GM19238 (cell line): Measurements from ENCODE around the gene B4GALT2.
A peak's percentile ranks its signal among the peaks of the same experiment; 100 is the strongest.

ENCODE experiments used
- DNase-seq: peaks from one replicate; pipeline ENCODE4 v3.0.0; 2011; ENCODE audit warnings: low spot score; ENCODE audit not compliant: insufficient read length

The B4GALT2 gene

GRCh38 chr1:43978551-43979260 is at the start of gene B4GALT2:
Gene B4GALT2 (plus strand): TSS chr1:43979210. CDS start chr1:43981161, 1,951 bp downstream.
- peak; percentile 84 for DNase-seq

DNA sequence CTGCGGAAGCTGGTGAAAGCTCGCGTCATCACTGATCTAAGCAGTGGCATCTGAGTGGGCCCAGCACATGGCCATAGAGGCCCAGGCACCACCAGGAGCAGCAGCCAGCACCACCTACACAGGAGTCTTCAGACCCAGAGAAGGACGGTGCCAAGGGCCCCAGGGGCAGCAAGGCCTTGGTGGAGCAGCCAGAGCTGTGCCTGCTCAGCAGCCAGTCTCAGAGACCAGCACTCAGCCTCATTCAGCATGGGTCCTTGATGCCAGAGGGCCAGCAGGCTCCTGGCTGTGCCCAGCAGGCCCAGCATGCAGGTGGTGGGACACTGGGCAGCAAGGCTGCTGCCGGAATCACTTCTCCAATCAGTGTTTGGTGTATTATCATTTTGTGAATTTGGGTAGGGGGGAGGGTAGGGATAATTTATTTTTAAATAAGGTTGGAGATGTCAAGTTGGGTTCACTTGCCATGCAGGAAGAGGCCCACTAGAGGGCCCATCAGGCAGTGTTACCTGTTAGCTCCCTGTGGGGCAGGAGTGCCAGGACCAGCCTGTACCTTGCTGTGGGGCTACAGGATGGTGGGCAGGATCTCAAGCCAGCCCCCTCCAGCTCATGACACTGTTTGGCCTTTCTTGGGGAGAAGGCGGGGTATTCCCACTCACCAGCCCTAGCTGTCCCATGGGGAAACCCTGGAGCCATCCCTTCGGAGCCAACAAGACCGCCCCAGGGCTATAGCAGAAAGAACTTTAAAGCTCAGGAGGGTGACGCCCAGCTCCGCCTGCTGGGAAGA is 48.7 kb upstream of the B4GALT2 start:
- DNase-seq = no peak

DNA sequence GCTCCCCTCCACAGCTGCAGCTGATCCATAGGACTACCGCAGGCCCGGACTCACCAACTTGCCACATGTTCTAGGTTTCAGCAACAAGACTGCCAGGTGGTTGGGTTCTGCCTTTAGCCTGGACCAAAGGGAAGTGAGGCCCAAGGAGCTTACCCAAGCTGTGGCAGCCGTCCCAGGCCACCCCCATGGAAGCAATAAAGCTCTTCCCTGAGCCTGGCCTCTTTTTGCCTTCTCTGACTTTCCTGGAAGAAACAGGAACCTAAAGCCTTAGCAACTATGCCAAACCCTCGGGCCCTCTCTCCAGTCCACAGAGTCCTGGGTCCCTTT is 48.1 kb upstream of the B4GALT2 start:
- no peak for DNase-seq

DNA sequence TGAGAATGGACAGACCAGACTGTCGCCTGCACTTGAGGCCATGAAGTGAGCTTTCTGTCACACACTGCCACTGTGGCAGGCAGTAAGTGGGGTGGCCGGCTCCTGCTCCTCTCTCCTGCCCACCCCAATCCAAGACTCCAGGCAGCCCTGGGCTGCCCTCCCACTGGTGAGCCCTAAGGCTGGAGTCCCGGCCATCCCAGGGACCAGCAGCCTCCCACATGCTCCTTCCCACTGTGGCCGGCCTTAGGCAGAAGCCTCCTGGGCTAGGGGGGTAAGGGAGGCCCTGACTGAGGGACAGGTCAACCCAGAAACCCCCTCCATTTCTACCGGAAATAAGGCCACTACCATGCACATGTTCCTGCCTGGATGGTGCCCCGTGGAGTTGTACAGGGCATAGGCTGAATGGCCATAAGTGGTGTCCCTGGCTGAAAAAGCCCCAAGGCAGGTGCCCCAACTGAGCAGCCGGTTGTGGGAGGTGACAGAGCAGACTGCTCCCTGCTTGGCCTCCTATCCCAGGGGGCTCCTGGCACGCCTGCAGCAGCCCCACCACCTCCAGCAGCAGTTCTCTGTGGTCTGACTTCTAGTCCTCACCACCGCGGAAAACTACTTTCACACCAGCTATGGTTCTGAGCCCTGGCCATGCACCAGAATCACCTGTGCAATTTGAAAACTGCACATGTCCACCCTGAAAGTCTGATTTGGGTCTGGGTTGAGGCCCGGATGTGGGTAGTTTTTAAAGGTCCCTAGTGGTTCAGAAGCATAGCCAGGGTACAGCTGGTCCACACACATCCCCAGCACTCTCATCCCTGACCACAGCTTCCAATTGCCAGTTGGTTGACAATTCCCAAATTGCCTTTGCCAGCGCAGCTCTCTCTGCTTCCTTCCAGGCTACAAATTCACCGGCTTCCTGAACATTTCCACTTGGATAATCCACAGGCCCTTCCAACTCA is 47.0 kb upstream of the B4GALT2 start:
- DNase-seq = no peak

GRCh38 chr1:43932786-43933385 is 46.1 kb upstream of the B4GALT2 start:
- DNase-seq = no peak

DNA sequence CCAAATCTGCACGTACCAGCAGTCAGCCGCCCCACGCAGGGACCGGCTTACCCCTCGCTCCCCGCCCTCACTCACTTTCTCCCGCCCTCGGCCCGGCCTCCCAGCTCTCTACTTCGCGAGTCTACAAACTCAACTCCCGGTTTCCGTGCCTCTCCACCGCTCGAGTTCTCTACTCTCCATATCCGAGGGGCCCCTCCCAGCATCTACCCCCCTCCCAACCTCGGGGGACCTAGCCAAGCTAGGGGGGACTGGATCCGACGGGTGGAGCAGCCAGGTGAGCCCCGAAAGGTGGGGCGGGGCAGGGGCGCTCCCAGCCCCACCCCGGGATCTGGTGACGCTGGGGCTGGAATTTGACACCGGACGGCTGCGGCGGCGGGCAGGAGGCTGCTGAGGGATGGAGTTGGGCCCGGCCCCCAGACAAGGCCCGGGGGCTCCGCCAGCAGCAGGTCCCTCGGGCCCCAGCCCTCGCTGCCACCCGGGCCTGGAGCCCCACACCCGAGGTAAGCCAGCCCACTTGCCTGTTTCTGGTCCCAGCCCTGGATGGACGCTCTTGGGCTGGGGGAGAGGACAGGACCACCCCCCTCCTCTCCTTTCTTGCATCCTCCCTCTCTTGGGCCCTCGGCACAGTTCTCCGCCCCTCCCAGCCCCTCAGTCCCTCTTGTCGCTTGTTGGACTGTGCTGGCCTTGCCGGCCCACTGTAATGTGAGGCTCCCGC is 45.5 kb upstream of the B4GALT2 start, which contains the start of gene ARTN:
ARTN (plus strand) TSS at position 416 of the 715 bp plus-strand sequence. CDS start 1,856 bp downstream, outside the sequence.
- no peak for DNase-seq

DNA sequence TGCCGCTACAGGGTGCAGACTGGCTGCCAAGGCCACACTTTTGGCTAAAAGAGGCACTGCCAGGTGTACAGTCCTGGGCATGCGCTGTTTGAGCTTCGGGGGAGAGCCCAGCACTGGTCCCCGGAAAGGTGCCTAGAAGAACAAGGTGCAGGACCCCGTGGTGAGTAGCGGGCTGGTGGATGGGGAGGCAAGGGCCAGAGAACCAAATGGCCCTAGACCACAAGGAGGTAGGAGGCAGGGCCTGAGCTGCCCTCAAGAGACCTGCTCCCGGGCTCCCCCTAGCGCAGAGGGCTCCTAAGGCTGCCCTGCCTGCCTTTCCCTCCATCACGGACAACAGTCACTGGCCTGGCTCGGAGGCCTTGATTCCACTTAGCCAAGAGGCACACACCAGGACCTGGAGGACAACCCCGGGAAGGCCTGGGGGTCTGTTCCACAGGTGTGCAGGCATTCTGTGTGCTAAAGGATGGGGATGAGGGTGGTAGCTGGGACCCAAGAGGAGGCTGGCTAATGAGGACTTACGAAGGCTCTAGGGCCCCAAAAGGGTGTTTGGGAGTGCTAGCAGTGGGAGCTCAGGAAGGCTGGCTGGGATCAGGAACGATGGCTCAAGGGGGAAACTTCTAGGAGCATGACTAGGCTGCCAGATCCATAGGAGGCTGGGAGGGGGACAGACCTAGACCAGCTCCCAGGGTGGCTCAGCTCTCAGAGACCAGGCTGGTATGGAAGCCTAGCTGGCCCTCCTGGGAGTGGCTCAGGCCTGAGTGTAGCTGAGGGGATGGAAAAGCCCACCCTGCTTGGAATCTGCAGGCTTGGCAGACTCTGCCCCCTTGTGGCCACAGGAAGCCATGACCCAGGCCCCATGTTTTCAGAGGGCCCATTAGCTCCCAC is 44.7 kb upstream of the B4GALT2 start:
- DNase-seq = peak; percentile 86

- DNase-seq = no peak
Observed at GRCh38 chr1:43934986-43935324, 44.1 kb upstream of the B4GALT2 start.

DNA sequence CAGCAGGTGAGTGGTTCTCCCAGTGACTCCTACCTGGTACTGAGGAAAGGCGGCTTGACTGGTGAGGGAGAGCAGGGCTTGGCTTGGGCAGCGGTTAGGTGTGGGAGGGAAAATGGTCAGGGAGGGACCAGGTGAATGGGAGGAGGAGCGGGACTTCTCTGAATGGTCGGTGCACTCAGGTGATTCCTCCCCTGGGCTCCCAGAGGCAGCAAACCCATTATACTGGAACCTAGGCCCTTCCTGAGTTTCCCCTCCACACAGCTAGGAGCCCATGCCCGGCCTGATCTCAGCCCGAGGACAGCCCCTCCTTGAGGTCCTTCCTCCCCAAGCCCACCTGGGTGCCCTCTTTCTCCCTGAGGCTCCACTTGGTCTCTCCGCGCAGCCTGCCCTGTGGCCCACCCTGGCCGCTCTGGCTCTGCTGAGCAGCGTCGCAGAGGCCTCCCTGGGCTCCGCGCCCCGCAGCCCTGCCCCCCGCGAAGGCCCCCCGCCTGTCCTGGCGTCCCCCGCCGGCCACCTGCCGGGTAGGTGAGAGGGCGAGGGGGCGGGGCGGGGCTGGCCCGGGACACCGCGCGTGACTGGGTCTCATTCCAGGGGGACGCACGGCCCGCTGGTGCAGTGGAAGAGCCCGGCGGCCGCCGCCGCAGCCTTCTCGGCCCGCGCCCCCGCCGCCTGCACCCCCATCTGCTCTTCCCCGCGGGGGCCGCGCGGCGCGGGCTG is 43.1 kb upstream of the B4GALT2 start:
- DNase-seq = no peak

GRCh38 chr1:43936431-43937151 is 42.4 kb upstream of the B4GALT2 start:
- no peak for DNase-seq

DNA sequence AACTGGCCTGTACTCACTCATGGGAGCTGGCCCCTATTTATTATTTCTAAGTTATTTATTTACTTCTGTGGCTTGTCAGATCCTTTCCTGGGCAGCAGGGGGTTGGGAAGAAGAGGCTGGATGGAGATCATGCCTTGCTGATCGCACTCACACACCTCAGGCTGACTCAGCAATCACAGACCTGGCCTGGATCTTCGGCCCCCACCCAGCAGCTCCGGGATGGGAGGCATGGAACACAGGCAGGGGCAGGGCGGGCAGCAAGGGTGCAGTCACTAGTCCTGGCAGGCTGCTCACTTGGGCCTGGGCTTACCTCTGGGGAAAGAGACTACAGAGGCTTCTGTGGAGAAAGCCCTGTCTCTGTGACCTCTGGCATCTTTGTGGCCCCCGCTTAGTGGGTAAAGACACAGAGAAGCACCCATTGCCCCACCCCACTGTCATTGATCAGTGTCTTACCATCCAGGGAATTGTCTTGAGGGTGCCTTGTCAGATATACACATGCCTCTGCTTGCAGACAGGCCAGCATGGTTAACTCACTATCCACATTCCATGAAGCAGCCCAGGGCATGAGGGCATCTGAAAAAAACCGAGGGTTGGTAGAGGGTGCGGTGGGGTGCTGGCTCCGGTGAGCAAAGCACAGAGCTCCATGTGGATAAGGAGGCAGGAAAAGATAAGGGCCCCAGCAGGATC is 41.7 kb upstream of the B4GALT2 start:
- no peak for DNase-seq

- DNase-seq = no peak
Observed at GRCh38 chr1:43938383-43938782, 40.6 kb upstream of the B4GALT2 start.

DNA sequence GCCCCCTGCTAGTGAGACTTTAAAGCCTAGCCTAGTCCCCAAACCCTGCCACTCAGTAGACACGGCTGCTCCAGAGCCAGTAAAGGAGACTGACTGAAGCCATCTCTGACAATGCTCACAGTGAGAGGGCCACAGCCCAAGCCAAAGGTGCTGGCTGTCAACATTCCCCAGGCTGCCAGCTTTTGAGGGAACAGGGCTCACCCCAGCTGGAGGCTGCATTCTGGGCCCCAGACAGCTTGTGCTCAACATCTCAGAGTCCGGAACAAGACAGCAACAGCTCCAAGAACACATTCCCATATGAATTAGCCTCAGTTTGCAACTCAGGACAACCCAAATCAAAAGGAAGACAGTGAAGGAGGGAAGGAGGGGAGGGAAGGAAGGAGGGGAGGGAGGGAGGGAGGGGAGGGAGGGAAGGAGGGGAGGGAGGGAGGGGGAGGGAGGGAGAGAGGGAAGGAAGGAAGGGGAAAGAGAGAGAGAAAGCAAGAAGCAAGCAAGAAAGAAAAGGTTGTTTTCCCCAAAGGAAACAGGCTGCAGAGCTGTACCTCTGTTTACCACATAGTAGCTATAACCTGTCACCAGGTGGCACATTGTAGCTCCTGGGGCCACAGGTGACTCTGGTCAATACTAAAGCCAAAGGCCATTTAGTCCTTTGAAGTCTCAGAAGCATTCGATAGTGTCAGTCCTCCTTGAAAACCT is 40.0 kb upstream of the B4GALT2 start:
- no peak for DNase-seq

DNA sequence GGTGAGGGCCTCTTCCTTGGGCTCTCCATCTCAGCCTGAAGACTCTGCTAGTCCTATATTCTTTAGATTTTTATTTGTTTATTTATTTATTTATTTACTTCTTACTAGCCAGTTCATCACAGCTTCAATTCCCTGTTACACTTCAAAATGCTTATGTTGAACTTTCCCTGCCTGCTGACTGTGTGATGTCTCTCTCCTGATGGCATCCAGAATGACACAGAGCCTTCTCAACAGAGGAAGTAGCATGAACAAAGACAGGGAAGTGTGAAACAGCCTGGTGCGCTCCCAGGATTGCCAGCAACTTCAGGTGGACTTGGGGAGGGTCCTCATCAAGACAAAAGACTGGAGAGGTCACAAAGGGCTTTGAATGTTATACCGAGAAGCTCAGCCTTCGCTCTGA is 36.6 kb upstream of the B4GALT2 start:
- no peak for DNase-seq

DNA sequence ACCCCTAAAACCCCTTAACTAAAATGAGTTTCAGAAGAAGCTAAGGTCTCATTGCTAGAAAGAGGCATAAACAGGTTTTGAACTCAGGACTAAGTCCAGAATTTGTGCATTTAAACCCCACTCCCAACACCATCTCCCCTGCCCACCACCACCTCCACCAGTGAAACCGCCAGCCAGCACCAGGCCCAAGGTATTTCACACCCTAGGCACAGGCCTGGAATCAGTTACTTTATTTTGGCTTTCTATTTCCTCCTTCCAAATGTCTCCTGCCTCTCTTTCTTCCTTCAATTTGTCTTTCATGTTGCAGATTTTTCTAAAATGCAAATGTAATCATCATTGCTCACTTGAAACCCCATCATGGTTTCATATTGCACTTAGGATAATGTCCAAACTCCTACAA is 34.1 kb upstream of the B4GALT2 start:
- no peak for DNase-seq

DNA sequence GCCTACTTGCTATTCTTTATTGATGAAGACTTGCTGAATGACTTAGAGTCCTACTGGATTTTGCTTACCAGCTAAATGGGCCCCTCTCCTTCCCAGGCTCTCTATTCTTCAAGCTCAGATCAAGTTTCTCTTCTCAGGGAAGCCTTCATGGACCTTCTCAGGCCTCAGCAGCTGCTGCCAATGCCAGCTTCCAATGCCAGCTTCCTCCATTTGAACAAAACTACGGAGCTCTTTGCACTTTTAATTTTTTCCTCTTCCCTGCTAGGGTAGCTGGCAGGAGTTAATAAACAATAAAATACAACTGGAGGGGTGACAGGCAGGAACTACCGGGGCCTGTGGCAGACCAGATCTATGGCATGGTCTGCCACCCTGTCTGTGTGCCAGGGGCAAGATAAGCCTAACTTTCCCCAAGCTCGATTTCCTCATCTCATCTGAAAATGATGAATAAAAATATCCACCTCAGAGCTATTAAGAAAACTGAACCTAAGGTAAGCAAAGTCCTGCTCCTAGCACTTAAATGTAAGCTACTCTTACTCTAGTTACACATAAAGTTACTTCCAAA is 33.3 kb upstream of the B4GALT2 start:
- no peak for DNase-seq
